Neuronal stem cell (in vitro differentiated cells): ENCODE results near the gene PNP.

Experiments
- DNase-seq: peaks from one replicate; pipeline ENCODE4 v3.0.0-alpha.2; 2013; ENCODE audit warnings: low spot score
- H2AFZ ChIP-seq: one replicate; pipeline ENCODE4 v1.6.1; 2013; ENCODE audit warnings: mild to moderate bottlenecking, low read length, inconsistent platforms
- H2AK5ac ChIP-seq: 2 replicates; pipeline ENCODE4 v1.6.1; 2013; ENCODE audit warnings: low read depth, mild to moderate bottlenecking, inconsistent platforms, low read length, moderate library complexity, mixed read lengths
- H2BK120ac ChIP-seq: 2 replicates; pipeline ENCODE4 v1.6.1; 2013; ENCODE audit warnings: low read depth, mild to moderate bottlenecking, inconsistent platforms, low read length, moderate library complexity, mixed read lengths
- H2BK12ac ChIP-seq: one replicate; pipeline ENCODE4 v1.6.1; 2013; ENCODE audit warnings: low read length, inconsistent platforms
- H2BK15ac ChIP-seq: 2 replicates; pipeline ENCODE4 v1.6.1; 2013; ENCODE audit warnings: mild to moderate bottlenecking, low read length, inconsistent platforms, mixed read lengths
- H2BK5ac ChIP-seq: one replicate; pipeline ENCODE4 v1.6.1; 2013; ENCODE audit warnings: inconsistent platforms, mild to moderate bottlenecking, low read length, moderate library complexity
- H3K14ac ChIP-seq: one replicate; pipeline ENCODE4 v1.6.1; 2013; ENCODE audit warnings: low read length, inconsistent platforms
- H3K18ac ChIP-seq: 2 replicates; pipeline ENCODE4 v1.6.1; 2013; ENCODE audit warnings: low read length, inconsistent platforms
- H3K23ac ChIP-seq: 2 replicates; pipeline ENCODE4 v1.6.1; 2013; ENCODE audit warnings: low read depth, mild to moderate bottlenecking, mixed read lengths, low read length, inconsistent platforms; ENCODE audit not compliant: poor library complexity
- H3K27ac ChIP-seq: replicated peaks from 3 replicates; pipeline ENCODE4 v1.5.1; 2013; ENCODE audit warnings: low read length, inconsistent platforms
- H3K27me3 ChIP-seq, 3 experiments: 2 replicates each; pipeline ENCODE4 v1.6.1; 2013; ENCODE audit warnings: low read length in 3 of 3, mild to moderate bottlenecking in 2 of 3, inconsistent platforms in 1 of 3, low read depth in 1 of 3, mixed read lengths in 1 of 3, moderate library complexity in 1 of 3; ENCODE audit not compliant: control insufficient read depth in 3 of 3, insufficient read depth in 3 of 3
- H3K36me3 ChIP-seq, 2 donors: replicated peaks in 1 of 2; 2 replicates each; pipeline ENCODE4 v1.6.1; 2013; ENCODE audit warnings: low read length in 2 of 2; ENCODE audit not compliant: control insufficient read depth in 2 of 2, insufficient read depth in 2 of 2
- H3K4ac ChIP-seq: 2 replicates; pipeline ENCODE4 v1.6.1; 2013; ENCODE audit warnings: inconsistent platforms, mild to moderate bottlenecking, low read length, moderate library complexity
- H3K4me1 ChIP-seq, 2 donors: 1 replicate in 1 of 2; 2 replicates in 1 of 2; pipeline ENCODE4 v1.6.1; 2013; ENCODE audit warnings: low read length in 2 of 2, low read depth in 1 of 2; ENCODE audit not compliant: control insufficient read depth in 2 of 2, insufficient read depth in 1 of 2
- H3K4me2 ChIP-seq: one replicate; pipeline ENCODE4 v1.6.1; 2013; ENCODE audit warnings: mild to moderate bottlenecking, low read length, inconsistent platforms; ENCODE audit not compliant: insufficient read depth, poor library complexity, severe bottlenecking
- H3K4me3 ChIP-seq, 2 donors: 2 replicates each; pipeline ENCODE4 v1.5.1; 2013; ENCODE audit warnings: low read length in 2 of 2, mild to moderate bottlenecking in 2 of 2, inconsistent platforms in 1 of 2, moderate library complexity in 1 of 2
- H3K79me1 ChIP-seq: one replicate; pipeline ENCODE4 v1.6.1; 2013; ENCODE audit warnings: low read depth, mild to moderate bottlenecking, inconsistent platforms, low read length, moderate library complexity
- H3K9ac ChIP-seq: one replicate; pipeline ENCODE4 v1.6.1; 2013; ENCODE audit warnings: mild to moderate bottlenecking, low read depth, low read length, inconsistent platforms; ENCODE audit not compliant: poor library complexity
- H3K9me3 ChIP-seq, 2 donors: replicated peaks in 1 of 2; 2 replicates each; pipeline versions ENCODE3 to v1.6.1; 2013; ENCODE audit warnings: low read length in 2 of 2, mild to moderate bottlenecking in 2 of 2, inconsistent platforms in 1 of 2, low read depth in 1 of 2, mixed read lengths in 1 of 2, moderate library complexity in 1 of 2; ENCODE audit not compliant: control insufficient read depth in 2 of 2, insufficient read depth in 1 of 2
- H4K8ac ChIP-seq: one replicate; pipeline ENCODE4 v1.6.1; 2013; ENCODE audit warnings: low read depth, mild to moderate bottlenecking, inconsistent platforms, low read length, moderate library complexity
- H4K91ac ChIP-seq: one replicate; pipeline ENCODE4 v1.6.1; 2013; ENCODE audit warnings: low read length, low read depth, mild to moderate bottlenecking, inconsistent platforms; ENCODE audit not compliant: poor library complexity
- WGBS, 2 donors: extraction: QIAGEN DNeasy Blood & Tissue Kit; methylation state at CpG; one replicate each; pipeline ENCODE4 v1.1.7; 2013; ENCODE audit warnings: missing lambda C conversion rate in 2 of 2, mixed read lengths in 1 of 2; ENCODE audit not compliant: insufficient read length in 2 of 2, insufficient replicate concordance in 1 of 2; ENCODE audit errors: extremely low coverage in 2 of 2; 5-methylcytosine and 5-hydroxymethylcytosine counted together

Gene PNP

DNA sequence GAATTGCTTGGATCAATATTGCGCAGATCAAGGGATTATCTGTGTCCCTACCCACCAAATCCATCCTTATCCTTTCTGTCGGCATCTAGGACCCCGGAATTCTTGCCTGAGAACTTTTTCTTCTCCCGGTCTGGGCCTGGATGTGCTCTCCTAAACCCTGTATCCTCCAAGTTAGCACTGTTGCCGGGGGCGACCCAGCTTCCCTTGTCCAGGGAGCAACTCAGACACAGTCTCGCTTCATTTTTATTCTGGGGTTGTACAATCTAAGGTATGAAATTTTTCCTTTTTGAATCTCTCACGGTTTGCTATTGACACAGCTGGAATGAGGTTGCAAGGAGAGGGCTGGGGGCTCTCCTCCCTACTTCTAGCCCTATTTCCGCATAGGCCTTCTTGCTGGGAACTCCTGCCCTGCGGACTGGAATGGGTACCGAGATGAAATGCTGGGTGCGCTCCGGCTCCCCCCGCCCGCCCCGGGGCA lies 403 bp upstream of the PNP start:
- peaks cover 5% of the 10 kb centered on the region for H3K79me1 ChIP-seq
- H2AFZ ChIP-seq = peak overlapping the region; percentile 88
- no peak overlapping the region for H2BK120ac ChIP-seq
- H3K27me3 ChIP-seq = no peaks in the 10 kb centered on the region
- no peak overlapping the region for H2AK5ac ChIP-seq
- peak overlapping the region; percentile 64 for H3K27ac ChIP-seq
- H3K4me3 ChIP-seq = peak overlapping the region; percentile 61 to 63
- peaks cover 5 to 7% of the 10 kb centered on the region in 2 donors for H3K4me1 ChIP-seq
- no peak overlapping the region for H2BK12ac ChIP-seq
- no peak for DNase-seq
- H3K4me2 ChIP-seq = peak overlapping the region; percentile 89
- no peak overlapping the region for H4K91ac ChIP-seq
- no peak overlapping the region for H2BK15ac ChIP-seq
- no peaks in the 10 kb centered on the region for H3K9me3 ChIP-seq
- H3K18ac ChIP-seq = peak overlapping the region; percentile 62
- no peak overlapping the region for H4K8ac ChIP-seq
- no peak overlapping the region for H3K14ac ChIP-seq
- no peak overlapping the region for H3K4ac ChIP-seq
- WGBS, 2 donors = no CpG with 5 or more reads among the region's 16 CpGs
- H3K36me3 ChIP-seq = peaks cover 6 to 19% of the 10 kb centered on the region in 2 donors
- H3K23ac ChIP-seq = peak overlapping the region; percentile 92
- H2BK5ac ChIP-seq = peak overlapping the region; percentile 87
- H3K9ac ChIP-seq = no peak overlapping the region

DNA sequence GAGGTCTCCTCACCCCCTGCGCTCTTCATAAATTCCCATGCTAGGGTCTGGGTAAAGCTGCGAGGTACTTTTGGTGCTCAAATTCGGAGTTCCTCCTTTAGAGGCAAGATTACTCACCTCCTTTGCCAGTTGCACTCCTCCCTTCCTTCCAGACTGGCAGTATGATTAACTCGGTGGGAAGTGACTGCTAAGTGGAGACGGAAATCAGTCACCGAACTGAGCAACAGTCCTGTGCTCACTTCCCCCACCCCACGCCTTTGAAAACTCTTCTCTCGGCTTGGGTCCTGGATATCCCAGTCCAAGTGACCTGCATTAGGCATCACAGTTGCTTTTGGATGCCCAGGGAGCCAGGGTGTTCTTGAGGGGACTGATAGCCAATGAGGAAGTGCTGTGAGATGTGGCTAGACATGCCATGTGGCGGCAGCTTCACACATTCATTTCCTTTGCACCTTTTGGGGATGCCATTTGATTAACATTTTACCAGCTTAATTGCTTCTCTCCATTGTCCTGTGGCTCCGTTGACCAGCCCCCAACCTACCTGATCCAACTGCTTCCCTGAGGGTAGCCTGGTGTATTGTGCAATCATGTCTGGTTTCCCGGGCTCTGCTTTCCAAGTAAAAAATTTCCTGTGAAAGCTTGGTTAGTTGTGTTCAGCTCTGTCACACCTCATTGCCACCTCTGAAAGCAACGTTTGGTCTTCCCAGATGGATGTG lies 840 bp downstream of the PNP start:
- Histone ChIP-seq H3K27ac (no peak overlapping the region), H3K79me1 (peaks cover 5% of the 10 kb centered on the region), H4K91ac (no peak overlapping the region), H3K4me3 (peak overlapping the region; percentile 61 to 92), H3K4ac (no peak overlapping the region), H2AK5ac (no peak overlapping the region), H3K4me1 (peaks cover 5 to 7% of the 10 kb centered on the region in 2 donors), H3K9ac (peak overlapping the region; percentile 99), H3K4me2 (peak overlapping the region; percentile 89), H4K8ac (no peak overlapping the region), H3K9me3 (no peaks in the 10 kb centered on the region), H2BK12ac (no peak overlapping the region), H3K14ac (no peak overlapping the region), H3K23ac (peak overlapping the region; percentile 92), H2BK120ac (no peak overlapping the region), H3K36me3 (peaks cover 13 to 32% of the 10 kb centered on the region in 2 donors), H2BK15ac (no peak overlapping the region), H3K18ac (peak overlapping the region; percentile 86), H2AFZ (peak overlapping the region; percentile 88), H3K27me3 (no peaks in the 10 kb centered on the region), H2BK5ac (peak overlapping the region; percentile 87)
- DNase-seq = no peak
- WGBS, 2 donors = no CpG with 5 or more reads among the region's 12 CpGs

DNA sequence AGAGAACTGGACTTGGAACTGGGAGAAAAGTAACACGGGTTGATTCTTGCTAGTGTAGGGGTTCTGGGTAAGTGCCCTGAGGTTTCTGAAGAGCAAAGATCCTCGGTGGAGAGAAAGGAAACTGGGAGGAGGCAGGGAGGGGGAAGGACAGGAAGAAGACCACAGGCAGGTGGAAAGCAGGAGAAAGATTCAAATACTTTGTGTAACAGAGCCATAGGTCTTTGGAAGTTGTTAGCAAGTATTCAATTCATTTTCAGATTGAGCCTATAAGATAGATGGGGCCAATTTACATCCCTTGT lies 1.3 kb downstream of the PNP start:
- no CpG with 5 or more reads among the region's 2 CpGs for WGBS, 2 donors
- no peak overlapping the region for H3K23ac ChIP-seq
- peak overlapping the region; percentile 88 for H2AFZ ChIP-seq
- H3K4me1 ChIP-seq = peaks cover 5 to 7% of the 10 kb centered on the region in 2 donors
- no peak overlapping the region for H3K14ac ChIP-seq
- H4K91ac ChIP-seq = no peak overlapping the region
- H3K4me3 ChIP-seq = peak overlapping the region; percentile 61 to 92
- H3K4ac ChIP-seq = no peak overlapping the region
- H2AK5ac ChIP-seq = no peak overlapping the region
- H2BK15ac ChIP-seq = no peak overlapping the region
- H2BK12ac ChIP-seq = no peak overlapping the region
- DNase-seq = no peak
- no peak overlapping the region for H4K8ac ChIP-seq
- peaks cover 5% of the 10 kb centered on the region for H3K79me1 ChIP-seq
- H3K4me2 ChIP-seq = peak overlapping the region; percentile 89
- H3K27me3 ChIP-seq = no peaks in the 10 kb centered on the region
- no peak overlapping the region for H3K18ac ChIP-seq
- no peaks in the 10 kb centered on the region for H3K9me3 ChIP-seq
- no peak overlapping the region for H3K27ac ChIP-seq
- peaks cover 17 to 37% of the 10 kb centered on the region in 2 donors for H3K36me3 ChIP-seq
- no peak overlapping the region for H2BK5ac ChIP-seq
- no peak overlapping the region for H3K9ac ChIP-seq
- no peak overlapping the region for H2BK120ac ChIP-seq

DNA sequence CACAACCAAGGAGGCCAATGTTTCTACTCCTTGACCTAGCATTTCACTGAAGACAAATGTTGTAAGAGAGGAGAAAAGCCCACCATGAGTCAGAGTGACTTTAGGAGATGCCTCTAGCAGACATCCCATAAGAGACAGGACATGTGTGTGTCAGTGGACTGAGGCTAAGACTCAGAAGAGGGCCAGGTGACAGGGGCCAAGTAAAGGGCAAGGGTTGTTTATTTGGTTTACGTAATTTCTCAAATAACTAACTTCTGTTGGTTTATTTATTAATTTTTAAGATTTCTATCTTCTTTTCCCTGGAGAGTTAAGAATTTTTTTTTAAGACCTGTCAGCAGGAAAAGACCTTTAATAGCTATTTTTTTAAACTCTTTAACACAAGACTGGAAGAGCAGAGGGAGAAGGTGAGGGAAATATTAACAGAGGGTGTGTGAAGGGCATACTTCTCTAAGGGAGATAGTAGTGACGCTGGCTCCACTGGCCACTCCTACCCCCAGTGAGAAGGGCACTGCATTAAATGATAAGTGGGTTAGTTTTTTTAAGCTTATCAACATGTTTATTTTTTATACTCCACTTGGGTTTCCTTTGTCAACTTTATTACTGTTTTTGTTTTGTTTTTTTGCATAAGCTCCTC lies 3.4 kb downstream of the PNP start:
- Histone ChIP-seq H4K91ac (no peak overlapping the region), H2AFZ (no peak overlapping the region), H2BK5ac (no peak overlapping the region), H3K18ac (no peak overlapping the region), H3K4me3 (no peak overlapping the region), H3K27ac (no peak overlapping the region), H3K4ac (no peak overlapping the region), H3K27me3 (no peaks in the 10 kb centered on the region), H2BK15ac (no peak overlapping the region), H3K4me1 (peaks cover 5 to 7% of the 10 kb centered on the region in 2 donors), H2BK120ac (no peak overlapping the region), H2AK5ac (no peak overlapping the region), H3K23ac (no peak overlapping the region), H3K4me2 (no peak overlapping the region), H2BK12ac (no peak overlapping the region), H3K14ac (no peak overlapping the region), H3K79me1 (peaks cover 5% of the 10 kb centered on the region), H4K8ac (no peak overlapping the region), H3K36me3 (peaks cover 32 to 58% of the 10 kb centered on the region in 2 donors), H3K9me3 (no peaks in the 10 kb centered on the region), H3K9ac (no peak overlapping the region)
- no peak for DNase-seq
- no CpG with 5 or more reads among the region's 2 CpGs for WGBS, 2 donors
